ENCODE results near the gene PLCB4. TPM values are rescaled to one million over a fixed set of nuclear protein-coding genes. Genes with fewer than 3 reads are reported as not detected.

Gene PLCB4
- polyA plus RNA-seq, 1 donor (not counting 4 experiments of a cell fraction or from before 2014, with no cell fraction given): 4.1 TPM

DNA sequence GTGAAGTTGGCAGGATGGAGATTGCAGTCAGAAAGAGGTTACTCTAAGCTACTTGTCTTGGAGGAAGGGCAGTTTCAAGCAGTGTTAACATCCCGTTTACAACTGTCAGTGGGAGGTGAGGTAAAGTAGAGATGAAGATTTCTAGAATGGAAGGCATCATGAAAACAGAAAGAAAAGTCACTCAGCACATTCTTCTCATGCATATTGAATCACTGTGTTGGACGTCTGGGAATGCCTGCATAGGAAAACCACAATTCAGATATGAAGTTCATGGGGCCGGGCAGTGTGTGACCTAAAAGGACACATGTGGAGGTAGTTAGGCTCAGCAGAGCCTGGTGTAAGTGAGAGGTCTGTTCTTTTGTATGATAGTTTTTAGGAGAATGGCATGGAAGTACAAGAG is 372.0 kb downstream of the PLCB4 start:
- DNase-seq (ENCODE audit: low read depth, low spot score) (no peak), FAIRE-seq (no peak)
- Histone ChIP-seq H3K4me3 (ENCODE audit: control insufficient read depth in 2 of 3, extremely low read depth in 1 of 3, insufficient read depth in 2 of 3, low read depth in 1 of 3, low read length in 3 of 3) (no peak overlapping the region), H3K79me2 (ENCODE audit: control insufficient read depth, insufficient read depth, low read length) (no peaks in the 10 kb centered on the region), H3K9me3 (ENCODE audit: control insufficient read depth, low read depth, low read length) (peaks cover 2% of the 10 kb centered on the region), H2AFZ (ENCODE audit: control insufficient read depth, low read length) (no peak overlapping the region), H3K9ac (ENCODE audit: control insufficient read depth, extremely low read depth, insufficient read depth, low read length) (no peak overlapping the region), H3K4me2 (ENCODE audit: control insufficient read depth, extremely low read depth, insufficient read depth, low read depth, low read length) (no peak overlapping the region), H3K27ac (ENCODE audit: control insufficient read depth, insufficient read depth, low read length) (no peak overlapping the region), H3K4me1 (ENCODE audit: control insufficient read depth, extremely low read depth, insufficient read depth, low read length) (no peaks in the 10 kb centered on the region), H3K27me3 (ENCODE audit: control insufficient read depth, extremely low read depth, insufficient read depth, low read length) (no peaks in the 10 kb centered on the region), H3K9me1 (ENCODE audit: control insufficient read depth, extremely low read depth, insufficient read depth, low read length) (no peaks in the 10 kb centered on the region), H4K20me1 (ENCODE audit: control insufficient read depth, extremely low read depth, insufficient read depth, low read length) (no peaks in the 10 kb centered on the region), H3K36me3 (ENCODE audit: control insufficient read depth in 2 of 2, extremely low read depth in 1 of 2, insufficient read depth in 2 of 2, low read length in 2 of 2) (no peaks in the 10 kb centered on the region)
- dilution Hi-C loops (cut with MboI; ENCODE audit: extremely low pct_ligation_motif_present, low sequenced_read_pairs): no loop called here
- no peak for TF ChIP-seq EZH2 (IDR thresholded peaks at IDR 0.05; ENCODE audit: low read length)
- TF ChIP-seq, protein P1, sequence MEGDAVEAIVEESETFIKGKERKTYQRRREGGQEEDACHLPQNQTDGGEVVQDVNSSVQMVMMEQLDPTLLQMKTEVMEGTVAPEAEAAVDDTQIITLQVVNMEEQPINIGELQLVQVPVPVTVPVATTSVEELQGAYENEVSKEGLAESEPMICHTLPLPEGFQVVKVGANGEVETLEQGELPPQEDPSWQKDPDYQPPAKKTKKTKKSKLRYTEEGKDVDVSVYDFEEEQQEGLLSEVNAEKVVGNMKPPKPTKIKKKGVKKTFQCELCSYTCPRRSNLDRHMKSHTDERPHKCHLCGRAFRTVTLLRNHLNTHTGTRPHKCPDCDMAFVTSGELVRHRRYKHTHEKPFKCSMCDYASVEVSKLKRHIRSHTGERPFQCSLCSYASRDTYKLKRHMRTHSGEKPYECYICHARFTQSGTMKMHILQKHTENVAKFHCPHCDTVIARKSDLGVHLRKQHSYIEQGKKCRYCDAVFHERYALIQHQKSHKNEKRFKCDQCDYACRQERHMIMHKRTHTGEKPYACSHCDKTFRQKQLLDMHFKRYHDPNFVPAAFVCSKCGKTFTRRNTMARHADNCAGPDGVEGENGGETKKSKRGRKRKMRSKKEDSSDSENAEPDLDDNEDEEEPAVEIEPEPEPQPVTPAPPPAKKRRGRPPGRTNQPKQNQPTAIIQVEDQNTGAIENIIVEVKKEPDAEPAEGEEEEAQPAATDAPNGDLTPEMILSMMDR (optimal IDR thresholded peaks at IDR 0.05 in 1 of 3, IDR thresholded peaks at IDR 0.05 in 1 of 3, conservative IDR thresholded peaks at IDR 0.05 in 1 of 3; ENCODE audit: extremely low read depth in 1 of 3, insufficient read depth in 2 of 3, low read length in 3 of 3): no peak

DNA sequence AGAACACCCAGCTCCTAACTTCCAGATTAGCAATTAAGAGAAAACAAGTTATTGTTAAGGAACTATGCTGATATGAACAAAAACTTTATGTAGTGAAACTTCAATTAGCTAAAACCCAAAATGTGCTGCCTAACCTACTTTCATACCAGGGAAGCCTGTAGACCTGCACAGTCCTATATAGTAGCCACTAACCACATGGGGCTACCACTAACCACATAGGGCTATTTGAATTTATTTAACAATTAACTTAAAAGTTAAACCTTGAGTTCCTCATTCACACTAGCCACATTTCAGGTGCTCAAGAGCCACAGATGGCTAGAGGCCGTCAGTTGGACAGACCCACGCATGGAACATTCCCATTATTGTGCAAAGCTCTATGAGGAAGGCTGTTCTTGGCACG is 373.1 kb downstream of the PLCB4 start:
- H2AFZ ChIP-seq (ENCODE audit: control insufficient read depth, low read length): no peak overlapping the region
- DNase-seq (ENCODE audit: low read depth, low spot score): no peak
- FAIRE-seq: no peak
- no peaks in the 10 kb centered on the region for H4K20me1 ChIP-seq (ENCODE audit: control insufficient read depth, extremely low read depth, insufficient read depth, low read length)
- dilution Hi-C loops (cut with MboI; ENCODE audit: extremely low pct_ligation_motif_present, low sequenced_read_pairs): no loop called here
- TF ChIP-seq, protein P1 (optimal IDR thresholded peaks at IDR 0.05 in 1 of 3, IDR thresholded peaks at IDR 0.05 in 1 of 3, conservative IDR thresholded peaks at IDR 0.05 in 1 of 3; ENCODE audit: extremely low read depth in 1 of 3, insufficient read depth in 2 of 3, low read length in 3 of 3): no peak
- TF ChIP-seq EZH2 (IDR thresholded peaks at IDR 0.05; ENCODE audit: low read length): no peak
- no peaks in the 10 kb centered on the region for H3K79me2 ChIP-seq (ENCODE audit: control insufficient read depth, insufficient read depth, low read length)
- H3K9me1 ChIP-seq (ENCODE audit: control insufficient read depth, extremely low read depth, insufficient read depth, low read length): no peaks in the 10 kb centered on the region
- H3K4me3 ChIP-seq (ENCODE audit: control insufficient read depth in 2 of 3, extremely low read depth in 1 of 3, insufficient read depth in 2 of 3, low read depth in 1 of 3, low read length in 3 of 3): no peak overlapping the region
- H3K4me1 ChIP-seq (ENCODE audit: control insufficient read depth, extremely low read depth, insufficient read depth, low read length): no peaks in the 10 kb centered on the region
- H3K4me2 ChIP-seq (ENCODE audit: control insufficient read depth, extremely low read depth, insufficient read depth, low read depth, low read length): no peak overlapping the region
- no peak overlapping the region for H3K27ac ChIP-seq (ENCODE audit: control insufficient read depth, insufficient read depth, low read length)
- H3K27me3 ChIP-seq (ENCODE audit: control insufficient read depth, extremely low read depth, insufficient read depth, low read length): no peaks in the 10 kb centered on the region
- H3K9me3 ChIP-seq (ENCODE audit: control insufficient read depth, low read depth, low read length): peaks cover 2% of the 10 kb centered on the region
- no peaks in the 10 kb centered on the region for H3K36me3 ChIP-seq (ENCODE audit: control insufficient read depth in 2 of 2, extremely low read depth in 1 of 2, insufficient read depth in 2 of 2, low read length in 2 of 2)
- no peak overlapping the region for H3K9ac ChIP-seq (ENCODE audit: control insufficient read depth, extremely low read depth, insufficient read depth, low read length)
